GM18868 (cell line): ENCODE results near the gene ZNF423.

Experiments used
- ATAC-seq: cut with Tn5 transposase; IDR thresholded peaks from one replicate; pipeline ENCODE4 v1.9.1; 2021; ENCODE audit warnings: mild to moderate bottlenecking, moderate library complexity; ENCODE audit not compliant: unreplicated experiment

ZNF423 gene

GRCh38 chr16:49849754-49850108 is 6.2 kb downstream of the ZNF423 start:
- no peak for ATAC-seq

- ATAC-seq, result no peak
These were observed 6.7 kb downstream of the ZNF423 start for GRCh38 chr16:49849037-49849753.

- no peak for ATAC-seq
These were observed 7.4 kb downstream of the ZNF423 start for GRCh38 chr16:49848530-49848929.

DNA sequence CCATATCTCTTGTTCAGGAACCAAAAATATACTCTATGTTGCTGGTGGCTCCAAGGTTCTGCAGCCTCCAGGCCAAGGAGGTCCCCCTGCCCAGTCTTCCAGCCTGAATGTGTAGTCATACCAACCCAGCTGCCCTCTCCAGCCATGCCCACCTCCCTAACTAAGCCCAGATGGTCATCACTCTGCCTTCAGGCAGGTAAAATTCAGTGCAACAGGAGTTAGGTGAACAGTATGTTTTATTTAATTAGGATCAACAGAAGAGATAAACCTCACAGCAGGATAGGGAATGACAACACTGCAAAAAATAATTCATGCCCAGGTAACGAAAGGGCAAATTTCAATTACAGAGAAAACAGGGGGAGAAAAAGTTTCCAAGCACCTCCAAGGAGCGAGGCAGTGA is 9.1 kb downstream of the ZNF423 start:
- ATAC-seq, result no peak

GRCh38 chr16:49844359-49844758 is 11.6 kb downstream of the ZNF423 start:
- no peak for ATAC-seq

DNA sequence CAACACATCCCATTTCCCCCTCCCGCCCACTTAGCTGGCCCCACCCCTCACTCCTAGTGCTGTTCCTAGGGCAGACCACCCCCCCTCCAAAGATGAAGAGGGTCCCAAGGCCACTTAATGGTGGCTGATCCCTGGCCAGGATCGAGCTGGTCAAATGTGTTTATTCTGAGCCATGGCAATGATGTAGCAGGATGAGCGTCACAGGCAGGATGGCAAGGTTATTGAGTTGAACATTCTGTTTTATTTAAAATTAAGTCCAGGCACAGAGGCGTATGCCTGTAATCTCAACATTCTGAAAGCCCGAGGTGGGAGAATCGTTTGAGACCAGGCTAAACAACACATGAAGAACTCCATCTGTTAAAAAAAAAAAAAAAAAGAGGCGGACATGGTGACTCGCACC is 12.2 kb downstream of the ZNF423 start:
- no peak for ATAC-seq

- ATAC-seq, result no peak
These were observed 12.9 kb downstream of the ZNF423 start for GRCh38 chr16:49842972-49843371.

DNA sequence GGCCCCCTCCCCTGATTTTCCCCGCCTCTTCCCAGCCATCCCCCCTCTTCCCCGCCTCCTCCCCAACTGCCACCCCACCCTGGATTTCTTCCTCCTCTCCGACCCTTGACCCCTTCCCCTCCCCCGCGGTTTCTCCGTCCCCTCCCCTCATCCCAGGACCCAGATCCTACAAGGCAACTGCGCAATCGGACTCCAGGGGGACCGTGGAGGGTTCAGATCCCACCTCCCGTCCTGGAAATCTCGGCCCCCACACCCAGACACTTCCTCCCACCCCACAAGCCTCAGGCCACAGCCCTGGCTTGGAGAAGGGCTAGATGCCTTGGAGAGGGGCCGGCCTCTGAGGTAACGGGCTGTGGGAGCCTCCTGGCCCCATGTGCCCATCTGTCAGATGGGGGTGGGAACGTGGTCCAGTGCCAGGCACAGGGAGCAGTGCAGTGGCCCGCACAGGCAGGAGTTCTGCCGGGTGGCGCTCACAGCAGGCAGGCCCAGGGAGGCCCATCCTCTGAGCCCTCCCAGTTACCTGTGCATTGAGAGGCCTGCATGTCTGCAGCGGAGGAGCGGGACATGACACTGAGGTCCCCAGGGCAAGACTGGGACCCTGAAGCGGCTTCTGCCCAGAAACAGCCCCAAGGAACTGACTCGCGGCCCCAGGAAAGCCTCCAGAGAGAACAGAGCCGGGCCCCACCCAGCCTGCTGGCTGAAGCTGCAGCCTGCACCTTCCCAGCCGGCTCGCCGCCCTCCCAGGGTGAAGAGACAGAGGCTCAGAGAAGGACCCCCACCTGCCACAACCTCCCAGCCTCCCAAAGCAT is 16.7 kb downstream of the ZNF423 start:
- no peak for ATAC-seq

DNA sequence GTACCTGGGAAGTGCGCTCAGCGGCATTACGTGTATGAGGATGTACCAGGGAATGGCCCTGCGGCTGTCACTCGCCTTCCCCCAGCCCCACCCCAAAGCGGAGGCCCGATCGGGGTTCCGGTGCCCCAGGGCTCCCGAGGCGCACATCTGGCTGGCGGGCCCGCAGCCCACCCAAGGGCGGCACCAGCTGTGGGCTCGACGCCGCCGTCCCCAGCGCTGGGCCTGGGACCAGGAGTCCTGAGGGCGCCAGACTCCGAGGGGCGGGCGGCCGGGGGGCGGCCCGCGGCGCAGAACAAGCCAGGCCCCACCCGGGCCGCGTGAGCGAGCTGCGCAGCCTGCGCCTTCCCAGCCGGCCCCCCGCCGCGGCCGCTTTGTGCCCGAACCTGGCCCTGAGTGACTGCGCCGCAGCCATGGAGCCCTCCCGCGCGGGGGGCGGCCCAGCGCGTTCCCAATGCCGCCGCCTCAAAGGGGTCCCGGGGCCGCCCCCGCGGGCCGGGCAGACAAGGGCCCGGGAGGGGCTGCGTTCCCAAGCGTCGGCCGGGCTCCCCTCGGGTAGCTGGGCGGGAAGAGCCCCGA is 17.4 kb downstream of the ZNF423 start:
- no peak for ATAC-seq

DNA sequence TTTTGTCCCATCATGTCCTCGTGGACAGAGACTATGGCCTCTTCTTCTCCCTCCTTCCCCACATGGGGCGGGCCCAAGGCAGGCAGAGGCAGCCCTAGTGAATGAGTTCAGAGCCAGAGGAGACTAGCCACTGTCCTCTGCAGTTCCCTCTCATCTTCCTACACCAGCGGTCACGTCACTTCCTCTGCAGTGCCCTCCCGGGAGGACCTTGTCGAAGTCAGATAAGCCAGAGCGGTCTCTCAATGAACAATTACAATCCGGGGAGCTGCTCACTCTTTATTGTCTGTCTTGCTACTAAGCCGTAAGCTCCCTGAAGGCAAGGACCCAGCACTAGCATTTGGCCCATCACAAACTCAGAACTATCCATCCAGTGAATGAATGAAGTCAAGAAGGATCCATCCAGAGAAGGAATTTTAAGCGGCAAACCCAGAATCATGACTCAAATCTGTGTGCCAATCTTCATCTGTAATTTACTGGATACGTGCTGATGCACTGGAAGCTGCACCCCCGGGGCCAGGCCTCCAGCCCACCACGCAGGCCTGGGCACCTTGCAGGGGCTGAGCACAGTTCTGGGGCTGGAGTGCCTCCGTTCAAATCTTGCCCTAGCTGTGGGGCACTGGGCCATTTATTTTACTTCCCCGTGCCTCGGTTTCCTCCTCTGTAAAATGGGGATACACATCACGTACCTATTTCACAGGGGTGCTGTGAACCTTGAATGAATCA is 18.1 kb downstream of the ZNF423 start:
- no peak for ATAC-seq

GRCh38 chr16:49836668-49837067 is 19.2 kb downstream of the ZNF423 start:
- ATAC-seq, result no peak

GRCh38 chr16:49836218-49836617 is 19.7 kb downstream of the ZNF423 start:
- no peak for ATAC-seq

- ATAC-seq, result no peak
These were observed 20.6 kb downstream of the ZNF423 start for GRCh38 chr16:49835161-49835777.

DNA sequence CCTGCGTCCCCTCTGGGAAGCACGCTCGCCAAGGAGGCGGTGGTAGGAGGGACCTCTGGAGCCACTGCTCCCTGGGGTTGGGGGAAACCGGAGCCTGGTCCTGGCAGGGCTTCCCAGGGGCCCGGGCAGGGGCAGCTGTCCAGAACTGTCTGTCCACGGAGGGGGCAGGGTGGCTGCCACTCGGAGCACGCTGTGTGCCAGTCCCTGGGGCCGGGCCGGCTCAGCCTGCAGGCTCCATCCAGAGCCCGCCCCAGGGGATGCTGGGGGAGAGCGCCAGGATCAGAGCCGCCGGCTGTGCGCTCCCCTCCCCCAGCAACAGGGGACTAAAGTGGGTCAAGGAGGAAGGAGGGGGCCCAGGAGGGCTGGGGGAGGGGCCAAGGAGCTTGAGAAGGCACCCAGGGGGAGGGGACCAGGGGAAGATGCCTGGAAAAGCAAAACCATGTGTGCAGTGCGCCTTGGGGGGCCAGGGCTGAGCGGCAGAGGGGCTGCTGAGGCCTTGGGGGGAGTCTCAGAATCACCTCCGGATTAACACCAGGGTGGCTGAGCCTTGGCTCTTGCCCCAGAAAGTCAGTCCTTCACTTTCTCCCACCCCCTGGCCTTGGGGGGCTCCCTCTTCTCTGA is 21.3 kb downstream of the ZNF423 start:
- no peak for ATAC-seq

GRCh38 chr16:49833796-49834530 is 21.9 kb downstream of the ZNF423 start:
- no peak for ATAC-seq

DNA sequence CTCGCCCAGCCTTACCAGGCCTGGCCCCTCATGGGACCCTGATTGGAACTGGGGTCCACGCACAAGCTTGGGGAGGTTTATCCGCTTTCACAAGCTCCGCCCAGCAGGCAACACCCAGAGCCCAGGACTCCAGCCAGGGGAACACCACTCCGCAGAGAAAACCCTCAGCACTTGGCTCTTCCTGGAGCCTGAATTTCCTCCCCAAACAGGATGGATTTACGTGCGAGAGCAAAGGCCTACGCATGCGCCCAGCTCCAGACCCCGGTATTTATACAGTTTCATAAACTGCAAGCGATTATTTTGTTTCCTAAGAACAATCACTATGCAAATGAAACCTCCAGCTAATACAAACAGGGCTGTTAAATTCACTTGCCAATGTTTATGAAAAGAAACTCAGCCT is 22.8 kb downstream of the ZNF423 start:
- ATAC-seq, result no peak

DNA sequence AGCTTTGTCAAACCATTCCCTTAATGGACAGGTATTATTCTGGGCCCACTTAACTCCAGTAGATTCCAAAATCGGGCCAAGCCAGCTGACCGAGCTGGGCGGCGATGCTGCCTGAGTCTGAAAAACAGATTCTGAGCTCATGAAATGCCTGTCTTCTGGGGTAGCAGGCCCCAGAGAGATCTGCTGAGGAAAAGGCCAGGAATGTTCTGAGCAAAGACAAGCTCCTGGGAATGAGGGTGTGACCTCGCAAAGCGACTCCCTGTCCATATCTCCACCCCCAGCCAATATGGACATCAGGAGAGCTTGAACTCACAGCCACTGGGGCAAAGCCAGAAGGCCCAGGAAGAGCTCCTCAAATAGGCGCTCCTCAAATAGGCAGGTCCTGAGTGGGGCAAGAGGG is 23.7 kb downstream of the ZNF423 start:
- no peak for ATAC-seq

DNA sequence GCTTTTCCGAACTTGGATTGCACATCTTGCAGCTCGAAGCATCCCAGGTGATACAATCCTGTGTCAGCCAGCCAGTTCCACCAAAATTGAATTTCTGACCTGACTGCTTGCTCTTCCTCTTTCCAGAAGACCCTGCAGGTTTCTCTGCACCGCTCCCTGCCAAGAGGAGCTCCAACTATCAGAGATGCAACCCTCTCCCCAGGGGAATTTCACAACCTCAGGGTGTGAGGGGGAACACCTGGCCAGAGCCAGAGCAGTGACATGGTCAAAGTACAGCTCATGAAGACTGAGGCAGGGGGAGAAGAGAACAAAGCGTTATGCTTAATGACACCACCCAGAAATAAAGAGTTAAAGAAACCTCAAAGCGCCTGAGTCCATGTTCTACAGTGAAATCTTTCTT is 25.0 kb downstream of the ZNF423 start:
- ATAC-seq, result no peak

GRCh38 chr16:49828533-49829267 is 27.2 kb downstream of the ZNF423 start:
- ATAC-seq, result no peak
